ENCODE data around the gene OBSCN.

DNA sequence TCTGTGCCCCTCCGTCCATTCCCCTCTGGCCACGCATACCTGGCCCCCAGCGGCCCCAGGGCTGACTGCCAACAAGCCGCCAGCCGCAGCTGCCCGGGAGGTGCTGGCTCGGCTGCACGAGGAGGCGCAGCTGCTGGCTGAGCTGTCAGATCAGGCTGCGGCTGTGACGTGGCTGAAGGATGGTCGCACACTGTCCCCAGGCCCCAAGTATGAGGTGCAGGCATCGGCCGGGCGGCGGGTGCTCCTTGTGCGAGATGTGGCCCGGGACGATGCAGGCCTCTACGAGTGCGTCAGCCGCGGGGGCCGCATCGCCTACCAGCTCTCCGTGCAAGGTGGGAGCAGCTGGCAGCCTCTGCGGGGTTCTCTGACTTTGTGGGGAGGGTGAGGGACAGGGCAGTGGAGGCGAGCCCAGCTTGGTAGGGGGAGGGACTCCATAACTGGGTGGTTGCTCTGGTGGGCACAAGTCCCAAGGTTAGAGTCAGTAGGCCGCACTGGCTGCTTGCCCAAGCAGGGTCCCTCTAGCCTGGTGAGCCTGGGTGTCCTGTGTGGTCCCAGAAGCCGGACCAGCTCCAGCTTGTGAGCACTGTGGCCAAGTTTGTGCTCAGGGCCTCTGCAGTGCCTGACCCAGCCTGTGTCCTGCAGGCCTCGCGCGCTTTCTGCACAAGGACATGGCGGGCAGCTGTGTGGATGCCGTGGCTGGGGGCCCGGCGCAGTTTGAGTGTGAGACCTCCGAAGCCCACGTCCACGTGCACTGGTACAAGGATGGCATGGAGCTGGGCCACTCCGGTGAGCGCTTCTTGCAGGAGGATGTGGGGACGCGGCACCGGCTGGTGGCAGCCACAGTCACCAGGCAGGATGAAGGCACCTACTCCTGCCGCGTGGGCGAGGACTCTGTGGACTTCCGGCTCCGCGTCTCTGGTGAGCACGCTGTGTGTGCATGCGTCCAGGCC lies 8.8 kb downstream of the OBSCN start:
- TF ChIP-seq, protein P1, sequence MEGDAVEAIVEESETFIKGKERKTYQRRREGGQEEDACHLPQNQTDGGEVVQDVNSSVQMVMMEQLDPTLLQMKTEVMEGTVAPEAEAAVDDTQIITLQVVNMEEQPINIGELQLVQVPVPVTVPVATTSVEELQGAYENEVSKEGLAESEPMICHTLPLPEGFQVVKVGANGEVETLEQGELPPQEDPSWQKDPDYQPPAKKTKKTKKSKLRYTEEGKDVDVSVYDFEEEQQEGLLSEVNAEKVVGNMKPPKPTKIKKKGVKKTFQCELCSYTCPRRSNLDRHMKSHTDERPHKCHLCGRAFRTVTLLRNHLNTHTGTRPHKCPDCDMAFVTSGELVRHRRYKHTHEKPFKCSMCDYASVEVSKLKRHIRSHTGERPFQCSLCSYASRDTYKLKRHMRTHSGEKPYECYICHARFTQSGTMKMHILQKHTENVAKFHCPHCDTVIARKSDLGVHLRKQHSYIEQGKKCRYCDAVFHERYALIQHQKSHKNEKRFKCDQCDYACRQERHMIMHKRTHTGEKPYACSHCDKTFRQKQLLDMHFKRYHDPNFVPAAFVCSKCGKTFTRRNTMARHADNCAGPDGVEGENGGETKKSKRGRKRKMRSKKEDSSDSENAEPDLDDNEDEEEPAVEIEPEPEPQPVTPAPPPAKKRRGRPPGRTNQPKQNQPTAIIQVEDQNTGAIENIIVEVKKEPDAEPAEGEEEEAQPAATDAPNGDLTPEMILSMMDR (conservative IDR thresholded peaks at IDR 0.05; ENCODE audit: low read length): no peak
- TF ChIP-seq EZH2phosphoT487 (IDR thresholded peaks at IDR 0.05; ENCODE audit: borderline replicate concordance): no peak
